NCI-H510A treated with DMSO at 0.1 percent for 48 hours (cell line): ENCODE data around the gene FAM169A.
"Not testable (repeated sequence)": the region's sequence is repeated elsewhere in the genome, so short reads cannot be mapped to it uniquely, and the experiment has no call there.

Source experiments
- DNase-seq: peaks from one replicate; lab custom pipeline; 2025; lab: John Stamatoyannopoulos, UW

Gene FAM169A

DNA sequence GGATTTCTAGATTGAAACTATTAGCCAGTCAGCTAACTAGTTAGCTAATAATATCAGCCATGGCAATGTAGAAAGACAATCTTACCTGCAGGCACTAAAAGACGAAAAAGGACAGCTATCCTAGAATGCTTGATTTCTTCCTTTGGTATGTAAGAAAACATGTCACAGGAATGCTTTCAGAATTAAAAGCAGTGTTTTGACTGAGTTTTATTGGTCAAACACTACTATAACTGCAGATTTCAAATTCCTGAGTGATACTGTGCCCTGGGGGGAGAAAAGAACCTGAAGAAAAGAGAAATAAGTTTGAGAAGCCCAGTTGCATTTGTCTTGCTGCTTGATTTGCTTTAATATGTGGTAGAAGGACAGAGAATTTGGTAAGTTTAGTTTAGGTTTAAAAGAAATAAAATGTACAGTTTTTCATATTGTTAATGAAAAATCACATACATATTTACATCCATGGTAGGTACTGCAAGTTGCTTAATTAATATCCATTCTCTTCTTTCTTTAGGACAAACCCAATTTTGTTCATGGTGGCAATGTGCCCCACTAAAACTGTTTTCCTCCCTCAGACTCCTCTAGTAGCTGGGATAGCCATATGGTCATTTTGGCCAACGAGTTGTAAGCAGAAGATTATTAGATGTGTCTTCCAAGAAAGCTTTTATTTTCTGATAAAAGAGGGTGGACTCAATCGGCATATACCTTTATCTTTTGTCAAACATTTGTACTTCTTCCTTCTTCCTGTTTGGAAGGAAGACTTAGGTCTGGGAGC is 4.3 kb upstream of the FAM169A start:
- no peak for DNase-seq

DNA sequence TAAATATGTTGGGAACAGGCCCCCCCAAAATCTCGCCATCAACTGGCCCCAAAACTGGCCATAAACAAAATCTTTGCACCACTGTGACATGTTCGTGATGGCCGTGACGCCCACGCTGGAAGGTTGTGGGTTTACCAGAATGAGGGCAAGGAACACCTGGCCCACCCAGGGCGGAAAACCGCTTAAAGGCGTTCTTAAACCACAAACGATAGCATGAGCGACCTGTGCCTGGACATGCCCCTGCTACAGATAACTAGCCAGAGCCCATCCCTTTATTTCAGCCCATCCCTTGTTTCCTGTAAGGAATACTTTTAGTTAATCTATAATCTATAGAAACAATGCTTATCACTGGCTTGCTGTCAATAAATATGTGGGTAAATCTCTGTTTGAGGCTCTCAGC is 3.2 kb upstream of the FAM169A start:
- not testable (repeated sequence) for DNase-seq

DNA sequence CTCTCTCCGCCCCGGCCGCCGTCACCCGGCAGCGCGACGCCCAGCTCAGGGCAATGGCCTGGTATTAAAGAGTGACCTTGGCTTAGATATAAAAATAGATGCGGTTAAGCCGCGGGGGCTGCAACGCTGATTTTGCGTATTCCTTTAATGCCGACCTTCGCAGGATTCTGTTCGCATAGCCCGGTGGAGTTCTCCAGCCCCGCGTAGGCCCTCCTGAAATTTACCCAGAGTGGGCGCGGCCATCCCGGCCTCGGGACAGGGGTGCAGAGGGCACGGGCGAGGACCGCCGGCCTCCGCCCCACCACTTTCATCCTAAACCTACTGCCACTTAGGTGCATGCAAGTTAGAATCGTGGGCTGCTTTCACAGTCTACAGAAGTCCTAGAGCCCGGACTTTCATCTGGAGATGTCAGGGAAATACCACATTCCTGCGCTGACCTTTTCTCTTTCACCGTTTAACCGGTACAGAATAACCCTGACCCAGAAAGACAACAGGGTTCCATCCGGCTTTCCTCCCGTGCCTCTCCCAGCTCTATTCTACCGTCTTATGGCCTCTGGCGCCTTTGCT is 492 bp upstream of the FAM169A start:
- peak; percentile 1 for DNase-seq

DNA sequence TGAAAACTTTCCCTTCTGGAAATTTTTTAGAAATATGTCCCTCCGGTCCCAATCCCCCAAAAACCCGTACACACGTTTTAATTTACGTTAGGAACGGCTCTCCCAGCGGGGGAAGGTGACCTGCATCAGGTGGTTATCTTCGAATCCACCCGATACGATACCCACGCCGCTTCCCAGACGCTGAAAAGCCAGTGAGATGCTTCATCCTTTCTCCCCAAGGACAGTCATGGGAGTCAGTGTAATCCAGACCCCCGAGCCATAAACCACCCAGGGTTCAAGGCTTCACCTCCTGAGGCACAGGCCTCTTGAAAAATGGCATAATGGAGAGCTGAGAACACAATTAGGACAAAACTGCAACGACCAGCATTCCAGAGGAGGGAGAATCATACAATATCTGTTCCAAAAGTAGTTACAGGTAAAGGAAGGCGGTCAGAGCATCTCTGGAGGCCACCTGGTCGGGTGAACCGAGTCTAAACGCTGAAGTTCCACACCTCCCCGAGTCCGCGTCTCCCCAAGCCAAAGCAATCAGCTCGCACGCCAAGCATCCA is 857 bp downstream of the FAM169A start:
- peak; percentile 42 for DNase-seq

GRCh38 chr5:74864823-74865222 is 1.4 kb downstream of the FAM169A start:
- no peak for DNase-seq

- no peak for DNase-seq
Observed at GRCh38 chr5:74863726-74864125, 2.5 kb downstream of the FAM169A start.

DNA sequence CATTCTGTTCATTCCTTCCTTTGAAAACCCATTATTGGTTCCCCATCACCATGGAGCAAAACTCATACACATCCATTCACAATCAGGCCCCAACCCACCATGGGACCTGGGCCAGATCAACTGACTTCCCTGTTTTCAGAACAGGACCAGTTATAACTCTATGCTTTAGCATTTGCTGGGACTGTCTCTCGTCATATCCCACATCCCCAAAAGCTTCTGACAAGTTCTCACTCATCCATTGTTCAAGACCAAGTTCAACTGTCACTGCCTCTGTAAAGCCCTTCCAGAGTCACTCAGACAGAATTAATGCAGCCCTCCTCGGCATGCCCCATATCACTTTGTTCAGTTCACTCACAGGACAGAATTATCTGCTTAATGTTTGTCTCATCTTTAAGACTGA is 4.0 kb downstream of the FAM169A start:
- DNase-seq = no peak

GRCh38 chr5:74856975-74857374 is 9.2 kb downstream of the FAM169A start:
- DNase-seq = not testable (repeated sequence)

- no peak for DNase-seq
Observed at GRCh38 chr5:74853256-74853655, 12.9 kb downstream of the FAM169A start.

- DNase-seq = no peak
Observed at GRCh38 chr5:74851684-74852353, 14.4 kb downstream of the FAM169A start.

GRCh38 chr5:74850789-74851425 is 15.3 kb downstream of the FAM169A start:
- no peak for DNase-seq

GRCh38 chr5:74850030-74850429 is 16.2 kb downstream of the FAM169A start:
- no peak for DNase-seq

GRCh38 chr5:74848553-74849025 is 17.6 kb downstream of the FAM169A start:
- no peak for DNase-seq

DNA sequence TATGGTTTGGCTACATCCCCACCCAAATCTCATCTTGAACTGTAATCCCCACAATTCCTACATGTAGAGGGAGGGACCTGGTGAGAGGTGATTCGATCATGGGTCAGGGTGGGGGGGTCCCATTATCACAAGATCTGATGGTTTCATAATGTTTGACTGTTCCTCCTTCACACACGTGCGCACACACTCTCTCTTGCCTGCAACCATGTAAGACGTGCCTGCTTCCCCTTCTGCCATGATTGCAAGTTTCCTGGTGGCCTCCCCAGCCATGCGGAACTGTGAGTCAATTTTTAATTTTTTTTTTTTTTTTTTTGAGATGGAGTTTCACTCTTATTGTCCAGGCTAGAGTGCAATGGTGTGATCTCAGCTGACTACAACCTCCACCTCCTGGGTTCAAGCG is 27.0 kb downstream of the FAM169A start:
- no peak for DNase-seq

GRCh38 chr5:74838262-74838661 is 27.9 kb downstream of the FAM169A start:
- no peak for DNase-seq

DNA sequence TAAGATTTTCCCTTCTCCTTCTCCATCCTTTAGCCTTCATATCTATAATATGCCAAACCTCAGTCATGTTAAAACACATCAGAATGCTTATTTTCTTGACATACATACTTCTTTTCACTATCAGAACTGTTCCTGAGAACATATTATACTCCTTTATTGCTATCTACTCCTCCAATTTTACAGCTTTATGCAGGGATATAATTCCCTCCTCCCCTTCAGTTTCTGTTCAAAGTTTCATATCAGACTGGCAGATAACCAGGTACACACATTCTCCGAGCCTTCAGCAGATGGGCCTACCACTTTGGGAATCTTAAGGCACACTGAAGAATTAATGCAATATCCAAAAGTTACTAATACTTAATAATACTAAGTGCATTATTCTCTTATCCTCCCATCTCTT is 29.1 kb downstream of the FAM169A start:
- no peak for DNase-seq

- DNase-seq = peak; percentile 35
Observed at GRCh38 chr5:74833537-74834266, 32.5 kb downstream of the FAM169A start.

- DNase-seq = no peak
Observed at GRCh38 chr5:74829413-74829812, 36.8 kb downstream of the FAM169A start.

- no peak for DNase-seq
Observed at GRCh38 chr5:74822288-74822687, 43.9 kb downstream of the FAM169A start.

DNA sequence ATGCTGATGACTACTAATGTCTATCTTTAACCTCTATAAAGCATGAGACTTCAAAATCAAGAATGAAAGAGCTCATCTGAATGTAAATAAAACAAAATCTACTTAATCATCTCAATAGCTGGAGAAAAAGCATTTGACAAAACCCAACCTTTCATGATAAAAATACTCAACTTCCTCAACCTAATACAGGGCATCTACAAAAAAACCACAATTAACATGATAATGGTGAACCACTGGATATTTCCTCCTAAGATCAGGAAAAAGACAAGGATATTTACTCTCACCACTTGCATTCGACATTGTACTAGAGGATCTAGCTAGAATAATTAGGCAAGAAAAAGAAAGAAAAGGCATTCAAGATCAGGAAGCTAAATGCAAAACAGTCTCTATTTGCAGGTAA is 49.3 kb downstream of the FAM169A start:
- no peak for DNase-seq

GRCh38 chr5:74810915-74811314 is 55.3 kb downstream of the FAM169A start:
- DNase-seq = no peak

DNA sequence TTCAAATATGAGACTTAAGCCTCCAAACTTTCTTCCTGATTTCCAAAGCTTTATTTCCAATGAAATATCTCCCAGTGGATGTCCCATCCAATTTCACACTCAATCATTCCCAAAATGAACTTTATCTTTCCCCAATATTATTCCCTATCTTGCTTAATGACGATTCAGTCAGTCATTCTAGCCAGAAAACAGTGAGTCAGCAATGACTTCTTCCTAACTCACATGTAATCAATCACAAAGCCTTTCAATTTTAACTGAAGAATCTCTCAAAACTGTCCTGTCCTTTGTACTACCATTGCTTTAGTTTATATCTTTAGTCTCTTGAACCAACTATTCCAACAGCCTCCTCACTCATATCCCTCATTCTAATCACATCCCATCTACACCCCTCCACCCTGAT is 64.2 kb downstream of the FAM169A start:
- no peak for DNase-seq
